Testis (tissue), 2 donors: ENCODE data around the gene ITGA11.

ENCODE experiments used
- CTCF ChIP-seq, 3 experiments: fragments of 450-650 bp in 2 of 3; fragments of 200-600 bp in 1 of 3; sonication (generic) in 1 of 3; IDR thresholded peaks; one replicate each; pipeline ENCODE4 v1.5.1; 2016 to 2019; ENCODE audit warnings: antibody characterized with exemption in 3 of 3, mild to moderate bottlenecking in 2 of 3, moderate library complexity in 1 of 3
- POLR2A ChIP-seq: fragments of 450-650 bp; IDR thresholded peaks from one replicate; pipeline ENCODE4 v1.6.1; 2017; ENCODE audit warnings: antibody characterized with exemption, mild to moderate bottlenecking, moderate library complexity

- TF ChIP-seq POLR2A (no peak), CTCF (IDR thresholded peaks at IDR 0.05) (no peak)
Observed at GRCh38 chr15:68318931-68319909, 112.7 kb downstream of the ITGA11 start.
